Measurements from ENCODE around the gene DUSP23. TPM values are rescaled to one million over a fixed set of nuclear protein-coding genes. Genes with fewer than 3 reads are reported as not detected.

The DUSP23 gene
- total RNA-seq, 1 experiment from 2014 or later = 35.0 TPM

DNA sequence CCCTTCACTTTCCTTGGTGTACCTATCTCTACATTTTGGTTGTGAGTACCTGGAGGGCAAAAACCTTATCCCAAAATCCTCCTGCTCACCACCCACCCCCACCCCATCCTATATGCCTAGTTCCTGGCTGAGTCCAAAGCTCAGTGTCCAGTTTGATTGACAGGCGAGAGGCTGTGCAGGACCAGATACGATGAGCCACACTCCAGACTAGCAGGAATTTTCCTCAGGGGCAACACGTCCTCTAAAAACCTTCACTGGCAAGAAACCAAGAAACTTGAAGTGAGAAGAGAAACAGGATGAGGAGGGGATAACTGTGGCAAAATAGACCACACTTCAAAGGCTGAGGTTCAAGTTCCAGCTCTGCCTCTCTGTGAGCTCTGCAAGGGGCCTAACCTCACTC lies 44.8 kb downstream of the DUSP23 start:
- DNase-seq (ENCODE audit: low spot score) = no peak
- in situ Hi-C loops (cut with HindIII; ENCODE audit: low sequenced_read_pairs) = no loop called here

DNA sequence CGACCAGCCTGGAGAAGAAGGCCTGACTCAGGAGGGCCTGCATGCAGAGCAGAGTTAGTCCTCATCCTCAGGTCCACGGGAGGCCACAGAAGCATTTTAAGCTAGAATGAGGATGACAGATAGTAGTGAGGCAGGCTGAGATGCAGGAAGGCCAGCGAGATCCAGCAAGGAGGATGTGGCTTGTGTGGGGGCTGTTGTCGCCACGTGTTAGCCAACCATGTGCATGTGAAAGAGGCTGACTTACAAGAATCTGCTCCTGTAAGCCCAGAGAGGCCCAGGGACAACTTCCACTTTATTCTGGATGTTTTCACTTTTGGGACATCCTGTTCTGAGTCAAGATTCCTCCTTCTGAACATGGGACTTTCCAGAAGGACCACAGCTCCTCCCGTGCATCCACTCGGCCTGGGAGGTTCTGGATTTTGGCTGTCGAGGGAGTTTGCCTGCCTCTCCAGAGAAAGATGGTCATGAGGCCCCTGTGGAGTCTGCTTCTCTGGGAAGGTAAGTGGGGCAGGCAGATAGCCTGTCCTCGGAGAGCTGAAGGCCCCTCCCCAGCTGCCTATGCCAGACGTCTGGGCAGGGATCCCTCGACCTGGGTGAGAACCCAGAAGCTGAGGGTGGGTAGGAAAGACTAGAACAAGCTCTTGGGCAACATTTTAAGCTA lies 45.8 kb downstream of the DUSP23 start, which contains the start of gene SLAMF8:
Gene SLAMF8, plus strand, starts transcription at position 433 of the 661 bp plus-strand sequence. Its CDS starts 26 bp downstream, at position 459.
- in situ Hi-C loops (cut with HindIII; ENCODE audit: low sequenced_read_pairs) = no loop called here
- no peak for DNase-seq (ENCODE audit: low spot score)

DNA sequence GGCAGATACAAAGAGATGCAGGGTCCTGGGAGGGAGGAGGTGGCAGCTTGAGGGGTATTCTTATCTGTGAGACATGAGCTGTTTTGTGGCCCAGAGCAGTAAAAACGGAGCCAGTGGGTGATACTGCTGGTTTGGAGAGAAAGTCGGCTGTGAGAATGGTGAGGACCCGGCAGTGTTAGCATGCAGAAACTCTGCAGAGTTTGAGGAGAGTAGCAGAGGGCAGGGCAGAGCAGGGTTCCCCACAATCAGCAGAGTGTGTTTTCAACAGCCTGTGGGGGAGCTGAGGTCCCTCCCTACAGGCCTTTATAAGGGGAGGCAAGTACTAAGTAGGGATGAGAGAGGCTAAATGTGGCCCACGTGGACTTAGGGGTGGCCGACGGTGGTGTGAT lies 46.3 kb downstream of the DUSP23 start:
- in situ Hi-C loops (cut with HindIII; ENCODE audit: low sequenced_read_pairs) = no loop called here
- DNase-seq (ENCODE audit: low spot score) = no peak

DNA sequence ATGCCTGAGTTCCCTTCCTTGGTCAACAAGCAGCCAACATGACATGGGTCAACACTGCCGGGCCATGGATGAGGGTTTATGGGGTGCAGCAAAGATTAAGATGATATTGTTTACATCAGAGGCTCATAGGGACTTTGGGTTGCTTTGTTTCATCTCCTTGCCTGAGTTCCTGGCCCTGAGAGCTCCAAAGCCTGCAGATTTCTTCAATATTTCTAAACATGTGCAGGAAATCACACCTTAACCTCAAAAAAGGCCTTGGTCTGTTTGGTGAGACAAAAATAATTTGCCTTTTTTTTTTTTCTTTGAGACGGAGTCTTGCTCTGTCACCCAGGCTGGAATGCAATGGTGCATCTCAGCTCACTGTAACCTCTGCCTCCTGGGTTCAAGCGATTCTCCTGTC lies 46.8 kb downstream of the DUSP23 start:
- in situ Hi-C loops (cut with HindIII; ENCODE audit: low sequenced_read_pairs) = no loop called here
- no peak for DNase-seq (ENCODE audit: low spot score)

DNA sequence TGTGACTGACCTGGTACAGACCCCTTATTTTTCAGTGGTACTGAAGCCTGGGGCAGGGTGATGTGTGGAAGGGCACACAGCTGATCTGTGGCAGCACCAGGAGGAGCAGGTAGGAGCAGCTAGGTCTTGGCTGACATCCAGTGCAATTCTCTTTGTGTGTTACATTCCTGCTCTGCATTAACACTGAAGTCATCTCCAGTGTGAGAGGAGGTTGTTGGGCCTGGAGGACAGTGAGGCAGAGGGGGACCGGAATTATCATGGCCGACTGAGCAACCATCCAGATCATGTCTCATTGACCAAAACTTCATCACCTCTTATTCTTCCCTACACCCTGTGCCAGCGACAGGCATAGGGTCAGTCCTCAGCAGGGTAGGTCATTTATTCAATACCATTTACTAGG lies 47.4 kb downstream of the DUSP23 start:
- no peak for DNase-seq (ENCODE audit: low spot score)
- in situ Hi-C loops (cut with HindIII; ENCODE audit: low sequenced_read_pairs) = no loop called here

DNA sequence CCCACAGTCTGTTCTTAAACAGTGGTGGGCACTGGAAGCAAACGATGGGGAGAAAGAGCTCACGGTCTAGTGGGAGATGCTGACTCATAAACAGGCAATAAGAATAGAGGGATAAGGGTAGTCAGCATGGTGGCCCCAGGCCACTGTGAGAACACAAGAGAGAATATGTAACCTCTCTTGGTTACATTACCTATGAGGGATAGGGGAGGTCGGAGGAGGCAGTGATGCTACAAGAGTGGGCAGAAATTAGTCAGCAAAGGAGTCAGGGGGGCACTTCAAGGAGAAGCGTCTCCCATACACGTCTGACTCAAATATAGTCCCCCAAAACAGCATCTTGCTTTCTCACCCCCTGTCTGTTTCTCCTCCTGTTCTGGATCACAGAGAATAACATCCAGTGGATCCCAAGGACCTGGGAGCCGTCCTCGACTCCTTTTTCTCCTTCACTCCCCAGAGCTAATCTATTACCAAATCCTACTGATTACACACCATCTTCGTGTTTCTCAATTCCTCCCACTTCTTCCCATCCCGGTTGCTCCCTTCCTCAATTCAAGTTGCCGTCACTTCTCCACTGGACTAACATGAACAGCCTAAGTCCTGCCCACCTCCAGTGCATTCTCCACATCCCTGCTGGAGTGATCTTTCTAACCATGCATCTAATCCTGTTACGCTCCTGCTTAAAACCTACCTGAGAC lies 48.0 kb downstream of the DUSP23 start:
- in situ Hi-C loops (cut with HindIII; ENCODE audit: low sequenced_read_pairs) = no loop called here
- no peak for DNase-seq (ENCODE audit: low spot score)

DNA sequence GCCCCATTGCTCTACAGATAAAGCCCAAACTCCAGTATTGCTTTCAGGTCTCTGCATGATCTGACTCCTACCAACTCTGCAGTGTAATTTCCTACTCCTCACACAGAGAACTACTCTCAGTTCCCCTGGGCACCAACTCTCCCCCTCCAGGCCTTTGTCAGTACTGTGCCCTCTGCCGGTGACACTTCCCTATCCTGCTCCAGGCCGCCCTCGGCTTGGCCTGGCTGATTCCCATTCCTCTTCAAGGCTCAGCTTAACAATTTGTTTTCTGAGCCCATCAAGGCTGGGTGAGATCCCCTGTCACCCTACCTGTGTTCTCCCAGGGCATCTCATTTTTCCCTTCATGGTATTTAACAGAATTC lies 48.5 kb downstream of the DUSP23 start:
- in situ Hi-C loops (cut with HindIII; ENCODE audit: low sequenced_read_pairs) = no loop called here
- peak; percentile 6 for DNase-seq (ENCODE audit: low spot score)

DNA sequence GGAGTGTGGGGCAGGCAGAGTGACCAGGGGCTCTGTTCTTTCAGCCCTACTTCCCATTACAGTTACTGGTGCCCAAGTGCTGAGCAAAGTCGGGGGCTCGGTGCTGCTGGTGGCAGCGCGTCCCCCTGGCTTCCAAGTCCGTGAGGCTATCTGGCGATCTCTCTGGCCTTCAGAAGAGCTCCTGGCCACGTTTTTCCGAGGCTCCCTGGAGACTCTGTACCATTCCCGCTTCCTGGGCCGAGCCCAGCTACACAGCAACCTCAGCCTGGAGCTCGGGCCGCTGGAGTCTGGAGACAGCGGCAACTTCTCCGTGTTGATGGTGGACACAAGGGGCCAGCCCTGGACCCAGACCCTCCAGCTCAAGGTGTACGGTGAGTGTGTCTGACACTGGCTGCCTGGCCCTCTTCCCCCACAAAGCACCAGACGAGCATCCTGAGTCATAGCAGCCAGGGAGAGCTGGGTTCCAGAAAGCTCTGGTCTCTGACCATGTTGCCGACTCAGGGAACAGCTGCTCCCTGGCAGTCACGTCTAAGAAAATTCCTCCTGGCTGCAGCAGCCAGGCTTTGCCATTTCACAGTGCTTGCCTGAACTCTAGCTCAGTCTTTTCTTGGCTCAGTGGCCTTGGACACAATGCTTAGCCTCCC lies 49.2 kb downstream of the DUSP23 start:
- in situ Hi-C loops (cut with HindIII; ENCODE audit: low sequenced_read_pairs) = no loop called here
- DNase-seq (ENCODE audit: low spot score) = peak; percentile 7

DNA sequence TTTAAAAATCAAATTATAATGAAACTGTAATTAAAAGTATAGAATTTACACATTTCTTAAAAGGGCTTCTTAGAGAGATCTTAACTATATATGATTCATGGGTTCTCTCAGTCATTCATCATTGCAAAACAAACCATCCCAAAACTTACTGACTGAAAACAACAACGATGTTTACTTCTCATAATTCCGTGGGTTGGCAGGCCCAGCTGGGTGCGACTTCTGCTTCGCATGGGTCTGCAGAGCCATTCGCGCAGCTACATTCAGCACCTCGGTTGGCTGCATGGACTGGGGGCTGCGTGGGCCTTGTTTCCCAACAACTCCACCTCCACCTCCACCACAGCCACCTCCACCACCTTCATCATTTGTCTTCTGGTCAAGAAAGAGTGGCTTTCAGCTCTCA lies 50.0 kb downstream of the DUSP23 start:
- DNase-seq (ENCODE audit: low spot score) = no peak
- in situ Hi-C loops (cut with HindIII; ENCODE audit: low sequenced_read_pairs) = no loop called here

DNA sequence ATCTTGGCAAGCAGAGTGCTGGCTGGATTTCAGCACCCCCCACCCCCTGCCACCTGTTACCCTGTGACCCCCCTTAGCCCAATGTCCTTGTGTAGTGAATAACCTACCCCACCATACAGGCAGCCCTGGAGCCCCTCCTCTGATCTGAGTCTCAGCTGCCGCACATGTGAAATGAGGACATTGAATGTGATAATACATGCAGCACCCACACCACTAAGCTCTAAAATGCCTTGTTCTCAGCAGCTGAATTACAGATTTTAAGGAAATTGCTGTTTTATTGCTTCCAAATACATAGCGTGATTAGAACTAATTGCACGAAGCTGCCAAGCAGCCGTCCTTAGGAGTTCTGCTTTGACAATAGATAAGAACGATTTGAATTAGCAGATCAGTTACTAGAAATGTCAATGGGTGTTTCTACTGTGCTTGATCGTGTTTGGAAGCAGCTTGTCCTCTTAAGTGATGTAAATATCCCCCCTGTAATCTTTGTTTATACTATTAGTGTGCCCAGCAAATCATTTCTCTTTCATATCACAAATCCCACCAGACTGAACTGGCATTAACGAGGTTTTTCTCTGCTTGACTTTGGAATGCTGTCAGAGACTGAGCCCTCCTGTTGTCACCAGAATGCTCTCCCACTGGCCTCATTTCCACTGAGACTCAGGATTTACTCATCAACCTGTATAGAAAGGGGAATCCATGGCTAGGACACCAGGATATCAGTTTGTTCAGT lies 50.8 kb downstream of the DUSP23 start:
- DNase-seq (ENCODE audit: low spot score) = peak; percentile 30
- in situ Hi-C loops (cut with HindIII; ENCODE audit: low sequenced_read_pairs) = no loop called here

Other genes starting within 250 kb of the DUSP23 start
- not detected in 2 replicates for gene OR10J5, start 245.0 kb upstream of the DUSP23 start, total RNA-seq (2014; rRNA removed; shearing (Covaris generic))
- gene APCS, start 193.1 kb upstream of the DUSP23 start, total RNA-seq (2014; rRNA removed; shearing (Covaris generic)) = not detected in 2 replicates
- not detected in 2 replicates for gene CRP, start 66.4 kb upstream of the DUSP23 start, total RNA-seq (2014; rRNA removed; shearing (Covaris generic))
- gene FCRL6, start 21.4 kb downstream of the DUSP23 start, total RNA-seq (2014; rRNA removed; shearing (Covaris generic)) = not detected in 2 replicates
- gene SLAMF8, start 45.9 kb downstream of the DUSP23 start, total RNA-seq (2014; rRNA removed; shearing (Covaris generic)) = not detected in 2 replicates
- not detected in 2 replicates for gene VSIG8, start 81.7 kb downstream of the DUSP23 start, total RNA-seq (2014; rRNA removed; shearing (Covaris generic))
- gene CFAP45, start 119.2 kb downstream of the DUSP23 start, total RNA-seq (2014; rRNA removed; shearing (Covaris generic)) = not detected in 2 replicates
- gene TAGLN2, start 144.5 kb downstream of the DUSP23 start, total RNA-seq (2014; rRNA removed; shearing (Covaris generic)) = 27.1 and 49.8 TPM in 2 replicates
- gene IGSF9, start 164.7 kb downstream of the DUSP23 start, total RNA-seq (2014; rRNA removed; shearing (Covaris generic)) = not detected in 2 replicates
- not detected in 2 replicates for gene SLAMF9, start 173.3 kb downstream of the DUSP23 start, total RNA-seq (2014; rRNA removed; shearing (Covaris generic))